GM12874 (cell line): ENCODE measurements around the gene SYT13.
A peak's percentile ranks its signal among the peaks of the same experiment; 100 is the strongest.

Experiments
- TF ChIP-seq, protein P1 (sequence below): IDR thresholded peaks from 2 replicates; pipeline ENCODE4 v1.5.1; 2011; ENCODE audit warnings: low read depth, mild to moderate bottlenecking, control low read depth, low read length, moderate library complexity; ENCODE audit not compliant: insufficient read depth

SYT13 gene

DNA sequence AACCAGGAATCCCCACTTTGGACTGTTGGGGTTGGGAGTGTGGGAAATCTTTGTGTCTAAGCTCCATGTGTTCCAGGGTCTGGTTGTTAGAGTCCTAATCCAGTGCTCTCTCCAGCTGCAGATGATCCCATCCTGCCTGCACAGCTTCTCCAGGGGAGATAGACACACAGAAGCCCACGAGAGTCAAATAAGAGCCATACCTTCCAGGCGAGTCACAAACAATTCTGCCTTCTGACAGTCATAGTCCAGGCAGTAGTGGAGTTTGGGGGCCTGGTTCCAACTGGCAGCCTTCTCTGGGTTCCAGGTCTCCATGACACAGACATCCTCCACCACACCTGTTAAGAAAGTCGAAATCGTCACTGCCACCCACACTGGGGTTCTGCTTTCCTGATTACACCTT is 32.1 kb downstream of the SYT13 start:
- TF ChIP-seq, protein P1, sequence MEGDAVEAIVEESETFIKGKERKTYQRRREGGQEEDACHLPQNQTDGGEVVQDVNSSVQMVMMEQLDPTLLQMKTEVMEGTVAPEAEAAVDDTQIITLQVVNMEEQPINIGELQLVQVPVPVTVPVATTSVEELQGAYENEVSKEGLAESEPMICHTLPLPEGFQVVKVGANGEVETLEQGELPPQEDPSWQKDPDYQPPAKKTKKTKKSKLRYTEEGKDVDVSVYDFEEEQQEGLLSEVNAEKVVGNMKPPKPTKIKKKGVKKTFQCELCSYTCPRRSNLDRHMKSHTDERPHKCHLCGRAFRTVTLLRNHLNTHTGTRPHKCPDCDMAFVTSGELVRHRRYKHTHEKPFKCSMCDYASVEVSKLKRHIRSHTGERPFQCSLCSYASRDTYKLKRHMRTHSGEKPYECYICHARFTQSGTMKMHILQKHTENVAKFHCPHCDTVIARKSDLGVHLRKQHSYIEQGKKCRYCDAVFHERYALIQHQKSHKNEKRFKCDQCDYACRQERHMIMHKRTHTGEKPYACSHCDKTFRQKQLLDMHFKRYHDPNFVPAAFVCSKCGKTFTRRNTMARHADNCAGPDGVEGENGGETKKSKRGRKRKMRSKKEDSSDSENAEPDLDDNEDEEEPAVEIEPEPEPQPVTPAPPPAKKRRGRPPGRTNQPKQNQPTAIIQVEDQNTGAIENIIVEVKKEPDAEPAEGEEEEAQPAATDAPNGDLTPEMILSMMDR, result no peak

DNA sequence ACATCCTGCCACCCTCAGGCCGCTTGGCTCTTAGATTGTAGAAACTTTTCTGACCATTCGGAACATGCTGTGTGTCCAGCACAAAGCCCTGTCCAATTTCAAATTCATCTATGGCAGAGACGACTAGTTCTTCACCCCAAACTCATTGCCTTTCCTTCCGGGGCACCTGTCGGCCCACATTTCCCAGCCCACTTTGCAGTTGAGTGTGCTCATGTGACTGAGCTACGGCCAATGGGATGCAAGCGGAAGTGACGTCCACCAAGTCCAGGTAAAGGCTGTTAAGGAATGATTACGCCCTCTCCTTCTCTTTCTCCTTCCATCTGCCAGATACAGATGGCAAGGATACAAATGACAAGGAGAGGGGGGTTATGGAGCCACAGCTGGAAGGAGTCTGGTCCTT is 32.5 kb downstream of the SYT13 start:
- TF ChIP-seq, protein P1, result no peak

DNA sequence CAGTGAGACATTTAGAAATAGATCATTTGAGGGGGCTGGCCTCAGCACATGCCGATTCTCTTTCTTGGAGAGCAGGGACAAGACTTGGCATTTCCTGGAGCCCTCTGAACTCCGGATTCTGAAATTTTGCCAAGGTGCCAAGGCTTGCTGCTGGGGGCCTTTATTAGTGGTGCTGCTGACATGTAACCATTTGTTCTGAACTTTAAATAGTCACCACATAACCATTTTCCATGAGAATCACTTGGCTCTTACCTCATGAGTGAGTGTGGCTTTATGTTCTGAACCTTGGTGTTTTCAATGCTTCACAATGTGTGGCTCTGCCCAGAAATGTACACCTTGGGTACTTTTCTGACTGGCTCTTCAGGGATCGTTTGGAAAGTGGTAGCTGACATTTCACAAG is 33.3 kb downstream of the SYT13 start:
- TF ChIP-seq, protein P1, result no peak

DNA sequence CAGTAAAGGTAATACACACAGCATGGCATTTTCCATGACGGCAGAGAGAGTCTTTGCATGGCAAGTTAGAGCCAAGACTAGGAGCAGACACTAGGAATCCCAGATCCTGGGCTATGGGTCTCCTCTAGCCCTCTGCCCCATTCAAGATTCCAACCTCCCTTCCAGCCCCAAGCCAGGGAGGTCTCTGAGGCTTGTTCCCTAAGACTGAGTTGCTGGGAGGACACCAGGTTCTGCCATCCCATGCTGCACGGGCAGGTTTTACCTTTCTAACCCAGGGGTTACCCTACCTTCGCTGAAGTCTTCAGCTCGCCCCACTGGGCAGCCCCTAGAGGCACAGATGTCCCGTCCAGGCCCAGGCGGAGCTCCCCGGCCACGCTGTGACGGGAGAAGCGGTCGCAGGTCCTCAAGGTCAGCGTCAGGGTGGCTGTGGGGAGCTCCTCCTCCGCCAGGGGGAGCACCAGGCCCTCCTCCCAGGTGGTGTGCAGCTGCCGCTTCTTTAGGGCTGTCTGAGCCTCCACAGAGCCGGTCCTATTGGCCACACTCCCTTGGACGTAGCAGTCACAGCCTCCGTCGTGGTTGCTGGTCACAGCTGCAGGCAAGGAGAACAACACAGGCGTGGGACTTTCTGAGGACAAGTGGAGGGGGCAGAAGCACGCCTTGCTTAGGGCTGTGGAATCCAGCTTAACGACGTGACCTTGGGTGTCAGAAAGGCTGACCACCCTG is 33.8 kb downstream of the SYT13 start:
- TF ChIP-seq, protein P1, result peak; percentile 68

DNA sequence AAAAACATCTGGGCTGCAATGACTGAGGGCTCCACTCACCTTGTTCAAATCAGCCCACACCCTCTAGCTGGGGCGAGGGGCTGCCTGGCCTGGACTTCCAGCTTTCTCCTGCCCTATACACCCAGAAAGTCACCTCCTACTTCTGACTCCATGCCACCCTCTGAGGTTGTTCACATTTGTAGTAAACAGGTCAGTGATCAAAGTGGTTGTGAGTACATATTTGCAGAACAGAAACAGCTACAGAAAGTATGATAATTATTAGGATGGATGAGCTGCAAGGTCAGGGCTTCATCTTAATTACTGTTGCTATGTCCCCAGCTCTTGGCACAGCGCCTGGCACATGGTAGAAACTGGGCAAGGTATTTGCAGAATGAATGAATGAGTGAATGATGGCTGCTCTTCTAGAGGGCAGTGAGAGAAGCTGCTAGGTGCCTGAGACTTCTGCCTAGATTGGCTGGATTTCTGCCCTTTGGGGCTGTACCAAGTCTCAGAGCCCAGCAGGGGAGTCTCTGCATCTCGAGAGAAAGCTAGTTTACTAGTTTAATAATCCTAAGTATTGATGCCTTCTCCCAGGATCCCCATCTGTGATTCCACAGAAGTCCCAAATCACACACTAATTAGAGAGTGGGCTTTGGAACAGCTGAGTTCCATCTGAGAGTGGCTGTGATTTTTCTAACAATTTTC is 36.0 kb downstream of the SYT13 start:
- TF ChIP-seq, protein P1, result no peak

DNA sequence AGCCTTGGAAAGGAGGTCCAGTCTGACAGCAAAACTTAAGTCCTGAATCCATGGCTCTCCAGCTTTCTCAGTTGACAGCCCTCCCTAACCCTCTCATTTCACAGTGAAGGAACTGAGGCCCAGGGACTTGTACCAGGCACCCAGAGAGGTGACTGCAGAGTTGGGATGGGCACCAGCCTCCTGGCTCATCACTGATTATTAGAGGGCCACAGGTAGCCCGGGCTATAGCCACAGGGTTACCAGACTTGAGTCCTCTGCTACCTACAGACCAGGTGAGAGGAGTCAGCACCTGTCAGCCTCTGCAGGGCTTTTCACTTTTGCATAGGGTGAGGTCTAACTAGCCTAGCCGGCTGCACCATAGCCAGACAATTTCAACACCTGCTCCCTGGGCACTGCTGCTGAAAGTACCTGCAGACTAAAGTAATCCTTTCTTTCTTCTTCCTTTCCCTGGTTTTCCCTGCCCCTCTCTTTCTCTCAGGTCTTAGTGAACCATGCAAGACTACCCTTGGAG is 37.6 kb downstream of the SYT13 start:
- TF ChIP-seq, protein P1, result no peak

DNA sequence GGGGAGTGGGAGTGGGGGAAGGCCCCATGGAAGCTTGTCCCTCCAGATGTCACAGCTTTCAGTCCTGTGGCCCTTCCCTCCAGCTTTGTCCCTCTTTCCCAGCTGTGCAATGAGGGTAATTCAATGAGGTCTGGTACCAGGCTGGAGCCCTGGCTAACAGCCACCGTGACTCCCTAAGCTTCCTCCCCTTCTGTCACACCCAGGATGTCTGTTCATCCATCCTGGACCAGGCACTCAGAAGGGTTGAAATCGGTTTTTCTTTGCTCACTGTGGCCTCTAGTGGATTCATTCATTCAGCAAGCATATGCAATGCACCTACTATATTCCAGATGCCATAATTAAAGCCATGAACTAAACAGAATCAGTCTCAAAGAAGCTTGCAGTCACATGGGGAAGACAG is 38.7 kb downstream of the SYT13 start:
- TF ChIP-seq, protein P1, result no peak
